Naive B cell (primary cell): ENCODE data around the gene KCNC3. TPM values are rescaled to one million over a fixed set of nuclear protein-coding genes. Genes with fewer than 3 reads are reported as not detected.
A peak's percentile ranks its signal among the peaks of the same experiment; 100 is the strongest.
"Not testable (repeated sequence)": the region's sequence is repeated elsewhere in the genome, so short reads cannot be mapped to it uniquely, and the experiment has no call there.

Experiments
- ATAC-seq, 2 donors: fragments of 150-1000 bp; cut with Tn5 transposase; 2 replicates each; pipeline ENCODE4 v1.10.0; 2021; ENCODE audit warnings: low read depth in 2 of 2, mild to moderate bottlenecking in 2 of 2, moderate library complexity in 2 of 2
- DNase-seq: peaks from one replicate; pipeline ENCODE4 v3.0.0; 2022
- H3K27ac Mint-ChIP-seq, 6 donors: one replicate each; pipeline ENCODE4 v1.8.0; 2020 to 2022; ENCODE audit warnings: mild to moderate bottlenecking in 6 of 6, mixed read lengths in 6 of 6, moderate library complexity in 5 of 6, inconsistent platforms in 2 of 6
- H3K27me3 Mint-ChIP-seq, 3 donors: one replicate each; pipeline ENCODE4 v1.8.0; 2021 to 2022; ENCODE audit warnings: mixed read lengths in 3 of 3, mild to moderate bottlenecking in 1 of 3
- H3K36me3 Mint-ChIP-seq, 2 donors: one replicate each; pipeline ENCODE4 v1.8.0; 2020 to 2022; ENCODE audit warnings: mixed read lengths in 2 of 2, inconsistent platforms in 1 of 2, mild to moderate bottlenecking in 1 of 2
- H3K4me1 Mint-ChIP-seq, 3 donors: one replicate each; pipeline ENCODE4 v1.8.0; 2020 to 2022; ENCODE audit warnings: mixed read lengths in 3 of 3, inconsistent platforms in 1 of 3, mild to moderate bottlenecking in 1 of 3, moderate library complexity in 1 of 3
- H3K4me3 Mint-ChIP-seq, 8 donors: one replicate each; pipeline ENCODE4 v1.8.0; 2020 to 2022; ENCODE audit warnings: mild to moderate bottlenecking in 8 of 8, mixed read lengths in 8 of 8, moderate library complexity in 8 of 8, inconsistent platforms in 2 of 8
- H3K9me3 Mint-ChIP-seq, 7 donors: one replicate each; pipeline ENCODE4 v1.8.0; 2020 to 2022; ENCODE audit warnings: mixed read lengths in 7 of 7, mild to moderate bottlenecking in 5 of 7, inconsistent platforms in 2 of 7, moderate library complexity in 1 of 7
- polyA plus RNA-seq, 6 donors: library from polyadenylated mRNA; unstranded; fragments of 300-500 nt; fragmentation: Illumina TruSeq; gene quantifications; one replicate each; pipeline ENCODE4 v1.2.3, GENCODE V29; 2021; ENCODE audit warnings: low read depth in 6 of 6

The KCNC3 gene
- polyA plus RNA-seq, 6 donors from 2014 or later, result 0.08 to 0.12 TPM; not detected in 4

- H3K4me3 Mint-ChIP-seq, result peak overlapping the region; percentile 71 to 98 (median 86)
- H3K27me3 Mint-ChIP-seq, result no peaks in the 10 kb centered on the region
- peaks cover 9 to 15% of the 10 kb centered on the region in 2 donors for H3K36me3 Mint-ChIP-seq
- ATAC-seq (peak; percentile 55 to 57), DNase-seq (peak; percentile 71)
- H3K4me1 Mint-ChIP-seq, result peaks cover 37 to 83% (median 70%) of the 10 kb centered on the region in 3 donors
- H3K9me3 Mint-ChIP-seq, result peaks cover 0 to 4% (median 0%) of the 10 kb centered on the region in 7 donors
- peak overlapping the region; percentile 47 to 97 (median 88) for H3K27ac Mint-ChIP-seq
Observed at GRCh38 chr19:50341091-50341564, 12.0 kb upstream of the KCNC3 start.

- Mint-ChIP-seq H3K4me1 (peaks cover 43 to 82% (median 75%) of the 10 kb centered on the region in 3 donors), H3K4me3 (peak overlapping the region; percentile 60 to 98 (median 84)), H3K27ac (peak overlapping the region in 3 of 6 donors; percentile 47 to 93 (median 89)), H3K36me3 (peaks cover 15 to 23% of the 10 kb centered on the region in 2 donors), H3K9me3 (peaks cover 0 to 4% (median 0%) of the 10 kb centered on the region in 7 donors), H3K27me3 (no peaks in the 10 kb centered on the region)
- ATAC-seq (no peak), DNase-seq (no peak)
Observed at GRCh38 chr19:50340331-50340730, 11.2 kb upstream of the KCNC3 start.

DNA sequence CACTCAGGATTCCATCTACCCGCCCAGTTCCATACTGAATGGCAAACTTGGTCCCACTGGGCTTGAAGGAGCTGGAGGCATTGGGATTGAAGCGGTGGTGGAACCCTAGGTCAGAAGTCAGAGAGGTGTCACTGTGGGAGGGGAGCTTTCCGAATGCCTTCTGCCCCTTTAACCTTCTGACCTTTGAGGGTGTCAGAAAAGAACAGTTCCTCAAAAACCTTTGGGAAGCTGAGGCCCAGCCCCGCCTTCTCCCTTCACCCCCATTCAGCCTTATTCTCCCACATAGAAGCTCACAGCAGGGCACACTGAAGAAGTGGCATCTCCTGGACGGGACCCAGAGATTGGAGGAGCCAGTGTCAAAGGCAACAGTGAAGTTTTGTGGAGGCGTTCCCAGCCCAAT is 7.9 kb upstream of the KCNC3 start:
- H3K4me1 Mint-ChIP-seq, result peaks cover 57 to 88% (median 84%) of the 10 kb centered on the region in 3 donors
- peak overlapping the region in 3 of 6 donors; percentile 51 to 54 (median 54) for H3K27ac Mint-ChIP-seq
- peaks cover 17 to 26% of the 10 kb centered on the region in 2 donors for H3K36me3 Mint-ChIP-seq
- DNase-seq, H3K27me3 Mint-ChIP-seq, H3K9me3 Mint-ChIP-seq, ATAC-seq: not testable (repeated sequence)
- peak overlapping the region in 3 of 8 donors; percentile 23 to 78 (median 57) for H3K4me3 Mint-ChIP-seq

- Mint-ChIP-seq H3K4me1 (peaks cover 65 to 92% (median 87%) of the 10 kb centered on the region in 3 donors), H3K4me3 (peak overlapping the region in 7 of 8 donors; percentile 5 to 95 (median 86)), H3K27me3 (no peaks in the 10 kb centered on the region), H3K27ac (peak overlapping the region in 4 of 6 donors; percentile 56 to 85 (median 70)), H3K9me3 (peaks cover 0 to 9% (median 0%) of the 10 kb centered on the region in 7 donors), H3K36me3 (peaks cover 13 to 26% of the 10 kb centered on the region in 2 donors)
- ATAC-seq (no peak), DNase-seq (no peak)
Observed at GRCh38 chr19:50334741-50335421, 5.7 kb upstream of the KCNC3 start.

DNA sequence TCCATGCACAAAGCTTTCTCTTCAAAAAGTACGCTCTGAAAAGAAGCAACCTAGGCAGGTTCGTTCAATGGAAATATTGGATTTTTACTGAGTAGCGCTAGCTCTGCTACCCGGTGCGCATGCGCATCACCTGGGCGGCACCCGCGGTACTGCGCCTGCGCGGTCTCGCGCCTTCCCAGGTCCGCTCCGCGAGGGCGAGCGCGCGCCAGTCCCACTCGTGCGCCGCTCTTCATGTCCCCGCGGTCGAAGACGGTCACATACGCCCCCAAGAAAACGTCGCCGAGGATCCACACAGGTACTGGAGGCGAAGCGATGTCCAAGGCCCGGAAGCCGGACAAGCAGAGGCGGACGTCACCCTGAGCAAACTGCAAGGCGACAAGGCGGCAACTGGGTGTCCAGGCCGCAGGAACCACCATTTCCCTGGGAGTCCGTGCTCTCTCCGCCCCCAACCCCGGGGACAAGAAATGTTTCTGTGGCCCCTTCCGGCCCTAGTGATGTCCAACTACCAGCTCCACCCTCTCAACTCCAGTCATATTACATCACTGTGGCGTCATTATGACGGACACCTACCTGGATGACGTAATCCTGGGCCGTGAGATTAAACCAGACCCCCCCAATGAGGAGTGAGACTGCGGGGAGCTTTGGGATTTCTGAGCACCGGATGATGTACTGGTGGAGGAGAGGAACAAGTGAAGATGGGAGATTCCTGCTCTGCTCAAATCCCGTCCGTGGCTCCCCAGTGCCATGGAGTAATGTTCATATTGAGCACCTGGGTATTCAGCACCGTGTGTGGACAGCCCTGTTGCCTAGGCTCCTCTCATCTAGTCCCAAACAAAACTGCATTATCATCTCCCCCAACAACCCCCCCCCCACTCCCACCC is 4.8 kb upstream of the KCNC3 start:
- Mint-ChIP-seq H3K36me3 (peaks cover 9 to 26% of the 10 kb centered on the region in 2 donors), H3K9me3 (peaks cover 0 to 16% (median 5%) of the 10 kb centered on the region in 7 donors), H3K27ac (peak overlapping the region; percentile 85 to 98 (median 92)), H3K27me3 (peaks cover 0 to 6% (median 0%) of the 10 kb centered on the region in 3 donors), H3K4me1 (peaks cover 68 to 93% (median 88%) of the 10 kb centered on the region in 3 donors), H3K4me3 (peak overlapping the region; percentile 86 to 95 (median 92))
- peak in 1 of 2 donors; percentile 2 for ATAC-seq
- no peak for DNase-seq

DNA sequence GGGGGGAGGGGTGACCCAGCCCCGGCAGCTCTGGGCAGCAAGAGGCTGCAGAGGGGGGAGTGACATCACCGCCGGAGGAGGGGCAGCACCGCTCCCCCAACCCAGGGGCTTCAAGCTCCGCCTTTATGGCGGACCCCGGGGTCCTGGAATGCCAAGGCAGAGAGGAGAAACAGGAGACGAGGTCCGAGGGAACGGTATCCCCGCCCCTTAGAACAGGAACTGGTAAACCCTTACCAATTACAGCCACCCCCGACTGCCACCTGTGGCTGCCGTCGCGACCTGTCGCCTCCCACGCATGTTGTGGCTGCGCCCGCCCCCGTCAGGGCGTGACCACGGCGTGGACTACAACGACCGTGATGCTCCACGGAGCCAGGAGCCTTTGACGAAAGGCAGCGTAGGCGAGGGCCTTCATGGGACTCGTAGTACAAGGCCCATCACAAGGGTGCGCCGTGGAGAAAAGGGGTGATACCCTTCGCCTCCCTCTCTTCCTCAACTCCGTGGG is 4.1 kb upstream of the KCNC3 start:
- Mint-ChIP-seq H3K36me3 (peaks cover 9 to 26% of the 10 kb centered on the region in 2 donors), H3K4me3 (peak overlapping the region; percentile 86 to 95 (median 92)), H3K4me1 (peaks cover 68 to 89% (median 84%) of the 10 kb centered on the region in 3 donors), H3K27me3 (peaks cover 0 to 6% (median 0%) of the 10 kb centered on the region in 3 donors), H3K9me3 (peaks cover 0 to 16% (median 5%) of the 10 kb centered on the region in 7 donors), H3K27ac (peak overlapping the region; percentile 85 to 98 (median 94))
- peak; percentile 60 to 61 for ATAC-seq
- DNase-seq, result peak; percentile 88

- peak overlapping the region; percentile 86 to 95 (median 92) for H3K4me3 Mint-ChIP-seq
- peaks cover 72 to 89% (median 81%) of the 10 kb centered on the region in 3 donors for H3K4me1 Mint-ChIP-seq
- peaks cover 9 to 27% of the 10 kb centered on the region in 2 donors for H3K36me3 Mint-ChIP-seq
- H3K27me3 Mint-ChIP-seq, result peaks cover 0 to 11% (median 5%) of the 10 kb centered on the region in 3 donors
- ATAC-seq, result no peak
- H3K27ac Mint-ChIP-seq, result peak overlapping the region; percentile 58 to 94 (median 84)
- peaks cover 0 to 16% (median 7%) of the 10 kb centered on the region in 7 donors for H3K9me3 Mint-ChIP-seq
- no peak for DNase-seq
Observed at GRCh38 chr19:50332244-50333038, 3.3 kb upstream of the KCNC3 start.

- DNase-seq (no peak), ATAC-seq (no peak)
- Mint-ChIP-seq H3K36me3 (peaks cover 9 to 27% of the 10 kb centered on the region in 2 donors), H3K27ac (peak overlapping the region in 3 of 6 donors; percentile 31 to 91 (median 85)), H3K4me3 (peak overlapping the region; percentile 86 to 95 (median 90)), H3K27me3 (peaks cover 4 to 16% (median 11%) of the 10 kb centered on the region in 3 donors), H3K4me1 (peaks cover 72 to 89% (median 81%) of the 10 kb centered on the region in 3 donors), H3K9me3 (peaks cover 0 to 19% (median 7%) of the 10 kb centered on the region in 7 donors)
Observed at GRCh38 chr19:50331994-50332243, 2.7 kb upstream of the KCNC3 start.

GRCh38 chr19:50331221-50331993 is 2.2 kb upstream of the KCNC3 start:
- Mint-ChIP-seq H3K27ac (peak overlapping the region; percentile 76 to 96 (median 88)), H3K4me1 (peaks cover 77 to 89% (median 81%) of the 10 kb centered on the region in 3 donors), H3K9me3 (peaks cover 0 to 21% (median 7%) of the 10 kb centered on the region in 7 donors), H3K4me3 (peak overlapping the region; percentile 86 to 95 (median 90)), H3K36me3 (peaks cover 9 to 28% of the 10 kb centered on the region in 2 donors), H3K27me3 (peaks cover 5 to 20% (median 13%) of the 10 kb centered on the region in 3 donors)
- ATAC-seq (no peak), DNase-seq (no peak)

DNA sequence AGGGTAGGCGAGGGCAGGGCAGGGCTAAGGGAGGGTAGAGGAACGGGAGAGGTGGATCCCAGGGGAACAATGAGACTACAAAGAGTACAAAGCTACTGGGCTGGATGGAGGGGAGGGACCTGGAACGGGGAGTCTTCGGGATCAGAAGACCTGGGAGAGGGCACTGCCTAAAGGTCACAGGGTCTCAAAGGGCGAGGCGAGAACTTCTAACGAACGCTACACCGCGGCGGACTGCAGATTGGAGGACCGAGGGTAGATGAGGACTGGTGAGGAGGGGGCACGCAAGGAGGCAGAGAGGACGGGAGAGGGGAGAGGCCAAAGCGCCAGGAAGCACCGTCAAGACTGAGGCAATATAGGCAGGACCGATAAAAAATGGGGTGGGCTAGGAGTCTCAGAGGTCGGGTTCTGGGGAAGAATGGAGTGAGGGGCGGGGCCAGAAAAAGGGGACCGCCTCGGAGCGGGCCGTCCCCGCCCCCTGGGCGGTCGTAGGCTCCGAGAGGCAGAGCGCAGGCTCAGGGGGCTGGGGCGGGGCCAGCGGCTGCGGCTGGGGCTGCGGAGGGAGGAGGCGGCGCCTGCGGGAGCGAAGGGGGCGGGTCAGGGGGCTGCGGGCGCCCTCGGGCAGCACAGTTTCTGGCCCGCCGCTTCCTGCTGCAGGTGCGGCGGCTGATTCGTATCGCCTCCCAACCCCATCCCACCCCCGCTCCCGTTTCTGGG is 1.3 kb upstream of the KCNC3 start:
- peak; percentile 84 for DNase-seq
- Mint-ChIP-seq H3K27ac (peak overlapping the region; percentile 85 to 97 (median 96)), H3K9me3 (peaks cover 0 to 21% (median 7%) of the 10 kb centered on the region in 7 donors), H3K36me3 (peaks cover 4 to 22% of the 10 kb centered on the region in 2 donors), H3K4me1 (peaks cover 73 to 82% (median 80%) of the 10 kb centered on the region in 3 donors), H3K27me3 (peaks cover 5 to 20% (median 13%) of the 10 kb centered on the region in 3 donors), H3K4me3 (peak overlapping the region; percentile 86 to 95 (median 90))
- peak; percentile 31 to 40 for ATAC-seq

GRCh38 chr19:50329926-50330294 is 733 bp upstream of the KCNC3 start:
- H3K27me3 Mint-ChIP-seq, result peaks cover 5 to 20% (median 13%) of the 10 kb centered on the region in 3 donors
- H3K9me3 Mint-ChIP-seq, result peaks cover 0 to 21% (median 7%) of the 10 kb centered on the region in 7 donors
- peaks cover 71 to 79% (median 78%) of the 10 kb centered on the region in 3 donors for H3K4me1 Mint-ChIP-seq
- H3K36me3 Mint-ChIP-seq, result peaks cover 0 to 16% of the 10 kb centered on the region in 2 donors
- DNase-seq, ATAC-seq: not testable (repeated sequence)
- peak overlapping the region; percentile 86 to 96 (median 92) for H3K4me3 Mint-ChIP-seq
- peak overlapping the region; percentile 85 to 98 (median 96) for H3K27ac Mint-ChIP-seq
